Natural killer cell treated with Interleukin-12 subunit alpha and Interleukin-12 subunit beta and Interleukin-15 and Interleukin-18, amount 100 ng/mL, for 72 hours (primary cell): ENCODE results near the gene CAV1. TPM values are rescaled to one million over a fixed set of nuclear protein-coding genes. Genes with fewer than 3 reads are reported as not detected.
A peak's percentile ranks its signal among the peaks of the same experiment; 100 is the strongest.

ENCODE experiments used
- ATAC-seq, 2 donors: fragments of 150-1000 bp; cut with Tn5 transposase in 1 of 2; sonication (Bioruptor Pico), chemical (Tn5 transposase) in 1 of 2; 2 replicates each; pipeline ENCODE4 v1.10.0; 2021
- DNase-seq: peaks from one replicate; pipeline ENCODE4 v3.0.0; 2022; ENCODE audit warnings: low spot score
- H3K27ac Mint-ChIP-seq, 2 donors: 1 replicate in 1 of 2; 2 replicates in 1 of 2; pipeline ENCODE4 v1.8.0; 2022; ENCODE audit warnings: mixed read lengths in 2 of 2, mild to moderate bottlenecking in 1 of 2, moderate library complexity in 1 of 2
- H3K27me3 Mint-ChIP-seq, 2 donors: 1 replicate in 1 of 2; 2 replicates in 1 of 2; pipeline ENCODE4 v1.8.0; 2022; ENCODE audit warnings: mixed read lengths in 2 of 2
- H3K36me3 Mint-ChIP-seq: one replicate; pipeline ENCODE4 v1.8.0; 2022; ENCODE audit warnings: mixed read lengths
- H3K4me1 Mint-ChIP-seq, 2 donors: 1 replicate in 1 of 2; 2 replicates in 1 of 2; pipeline ENCODE4 v1.8.0; 2022; ENCODE audit warnings: low read depth in 2 of 2, mixed read lengths in 2 of 2, mild to moderate bottlenecking in 1 of 2
- H3K4me3 Mint-ChIP-seq: one replicate; pipeline ENCODE4 v1.8.0; 2022; ENCODE audit warnings: mixed read lengths
- H3K9me3 Mint-ChIP-seq: 2 replicates; pipeline ENCODE4 v1.8.0; 2022; ENCODE audit warnings: mixed read lengths
- total RNA-seq, 2 donors: library from RNA; stranded (reverse); gene quantifications; one replicate each; pipeline ENCODE4 v1.2.3, GENCODE V29; 2022

The CAV1 gene
- total RNA-seq, 2 donors from 2014 or later, result not detected

DNA sequence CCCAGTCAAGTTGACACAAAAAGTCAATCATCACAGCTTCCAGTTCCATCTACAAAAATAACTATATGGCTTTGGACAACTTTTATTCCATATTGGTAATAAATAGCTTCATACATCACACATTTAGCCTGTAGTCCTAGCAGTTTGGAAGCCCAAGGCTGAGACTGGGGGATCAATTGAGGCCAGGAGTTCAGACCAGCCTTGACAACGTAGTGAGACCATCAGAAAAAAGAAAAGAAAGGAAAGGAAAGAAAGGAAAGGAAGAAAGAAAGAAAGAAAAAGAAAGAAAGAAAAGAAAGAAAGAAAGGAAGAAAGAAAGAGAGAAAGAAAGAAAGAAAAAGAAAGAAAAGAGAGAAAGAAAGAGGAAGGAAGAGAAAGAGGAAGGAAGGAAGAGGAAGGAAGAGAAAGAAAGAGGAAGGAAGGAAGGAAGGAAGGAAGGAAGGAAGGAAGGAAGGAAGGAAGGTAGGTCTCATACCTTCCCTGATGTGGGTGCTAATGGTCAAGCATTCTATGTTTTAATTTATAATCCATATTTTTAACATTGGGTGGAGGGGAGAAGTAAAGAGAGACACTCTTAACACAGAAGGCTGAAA, 37.8 kb downstream of the CAV1 start:
- Mint-ChIP-seq H3K36me3 (no peaks in the 10 kb centered on the region), H3K9me3 (no peaks in the 10 kb centered on the region), H3K4me3 (no peak overlapping the region), H3K4me1 (no peaks in the 10 kb centered on the region), H3K27ac (no peak overlapping the region), H3K27me3 (peaks cover 27 to 55% of the 10 kb centered on the region in 2 donors)
- ATAC-seq, result no peak
- no peak for DNase-seq

- Mint-ChIP-seq H3K4me3 (no peak overlapping the region), H3K36me3 (no peaks in the 10 kb centered on the region), H3K9me3 (no peaks in the 10 kb centered on the region), H3K4me1 (no peaks in the 10 kb centered on the region), H3K27ac (no peak overlapping the region), H3K27me3 (peaks cover 29 to 53% of the 10 kb centered on the region in 2 donors)
- DNase-seq, result no peak
- no peak for ATAC-seq
Measured at GRCh38 chr7:116565981-116566380, 41.1 kb downstream of the CAV1 start.

DNA sequence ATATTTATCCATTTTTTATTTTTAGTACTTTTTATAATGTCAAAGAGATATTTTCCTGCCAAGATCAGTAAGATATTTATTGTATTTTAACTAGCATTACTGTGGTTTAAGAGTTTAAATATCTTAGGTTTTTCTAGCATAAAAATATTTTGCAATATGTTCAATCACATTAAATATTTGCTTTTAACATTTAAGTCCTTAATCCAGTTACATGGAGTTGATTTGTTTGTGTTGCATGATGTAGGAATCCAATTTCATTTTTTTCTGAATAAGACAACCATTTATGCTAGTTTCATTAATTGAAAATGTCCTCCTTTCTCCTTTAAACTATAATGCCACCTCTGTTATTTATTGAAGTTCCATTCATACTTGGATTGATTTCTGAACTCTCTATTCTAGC, 41.8 kb downstream of the CAV1 start:
- DNase-seq, result no peak
- no peaks in the 10 kb centered on the region for H3K36me3 Mint-ChIP-seq
- H3K4me3 Mint-ChIP-seq, result no peak overlapping the region
- no peak for ATAC-seq
- no peak overlapping the region for H3K27ac Mint-ChIP-seq
- no peaks in the 10 kb centered on the region for H3K9me3 Mint-ChIP-seq
- peaks cover 26 to 49% of the 10 kb centered on the region in 2 donors for H3K27me3 Mint-ChIP-seq
- no peaks in the 10 kb centered on the region for H3K4me1 Mint-ChIP-seq

DNA sequence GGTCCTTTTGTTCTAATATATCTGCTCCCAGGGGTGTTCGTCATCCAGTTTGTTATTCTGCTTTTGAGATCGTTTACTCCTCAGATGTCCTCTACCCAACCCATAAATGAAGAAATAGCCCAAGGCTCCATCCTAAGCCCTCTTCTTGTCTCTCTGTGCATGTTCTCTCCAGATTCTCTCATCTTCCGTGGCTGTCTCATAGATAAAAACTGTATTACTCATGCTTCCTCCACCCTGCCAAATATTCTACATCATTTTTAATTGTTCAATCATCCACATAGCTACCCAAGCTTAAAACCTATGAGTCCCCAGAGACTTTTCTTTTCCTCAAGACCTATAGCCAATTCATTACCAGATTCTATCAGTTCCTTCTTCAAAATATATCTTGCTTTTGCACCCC, 44.9 kb downstream of the CAV1 start:
- Mint-ChIP-seq H3K4me3 (no peak overlapping the region), H3K36me3 (no peaks in the 10 kb centered on the region), H3K9me3 (no peaks in the 10 kb centered on the region), H3K27ac (no peak overlapping the region), H3K4me1 (no peaks in the 10 kb centered on the region), H3K27me3 (peaks cover 16 to 26% of the 10 kb centered on the region in 2 donors)
- ATAC-seq, result no peak
- no peak for DNase-seq

DNA sequence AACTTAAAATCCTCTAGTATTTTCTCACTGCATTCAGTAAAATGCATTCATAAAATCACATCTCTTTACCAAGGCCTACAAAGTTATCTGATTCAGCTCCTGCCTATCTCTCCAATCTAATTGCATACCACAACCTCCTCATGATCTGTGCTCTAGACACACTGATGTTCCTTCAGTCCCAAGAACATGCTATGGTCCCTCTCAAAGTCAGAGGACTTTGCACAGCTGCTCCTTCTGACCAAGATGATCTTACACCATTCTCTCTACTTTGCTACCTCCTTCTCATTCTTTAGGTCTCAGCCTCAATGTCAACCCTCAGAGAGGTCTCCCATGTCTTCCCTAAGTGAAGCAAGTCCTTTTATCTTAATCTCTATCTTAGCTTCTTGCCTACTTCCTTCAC, 45.5 kb downstream of the CAV1 start:
- DNase-seq (no peak), ATAC-seq (no peak)
- H3K27me3 Mint-ChIP-seq, result peaks cover 13 to 20% of the 10 kb centered on the region in 2 donors
- no peaks in the 10 kb centered on the region for H3K9me3 Mint-ChIP-seq
- H3K4me1 Mint-ChIP-seq, result no peaks in the 10 kb centered on the region
- H3K36me3 Mint-ChIP-seq, result no peaks in the 10 kb centered on the region
- H3K27ac Mint-ChIP-seq, result no peak overlapping the region
- H3K4me3 Mint-ChIP-seq, result no peak overlapping the region

DNA sequence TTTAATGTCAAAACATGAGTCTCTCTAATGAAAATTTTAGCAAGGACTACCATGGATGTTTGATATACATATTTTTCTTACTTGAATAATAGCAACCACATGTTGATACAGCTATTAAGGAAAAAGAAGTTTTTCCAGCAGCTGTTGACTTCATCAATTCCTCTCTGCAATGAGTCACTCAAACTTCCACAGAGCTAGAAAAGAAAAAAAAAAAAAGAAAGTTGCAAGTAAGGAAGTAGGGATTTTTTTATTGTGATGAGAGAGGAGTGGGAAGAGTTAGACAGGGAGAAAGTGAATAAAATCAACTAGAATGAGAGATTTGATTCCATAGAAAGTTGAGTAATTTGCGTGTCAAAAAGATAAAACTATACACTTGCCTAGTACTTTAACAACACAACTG, 46.2 kb downstream of the CAV1 start:
- Mint-ChIP-seq H3K4me1 (no peaks in the 10 kb centered on the region), H3K36me3 (no peaks in the 10 kb centered on the region), H3K27ac (no peak overlapping the region), H3K4me3 (no peak overlapping the region), H3K27me3 (peaks cover 13 to 19% of the 10 kb centered on the region in 2 donors), H3K9me3 (no peaks in the 10 kb centered on the region)
- DNase-seq (no peak), ATAC-seq (no peak)

DNA sequence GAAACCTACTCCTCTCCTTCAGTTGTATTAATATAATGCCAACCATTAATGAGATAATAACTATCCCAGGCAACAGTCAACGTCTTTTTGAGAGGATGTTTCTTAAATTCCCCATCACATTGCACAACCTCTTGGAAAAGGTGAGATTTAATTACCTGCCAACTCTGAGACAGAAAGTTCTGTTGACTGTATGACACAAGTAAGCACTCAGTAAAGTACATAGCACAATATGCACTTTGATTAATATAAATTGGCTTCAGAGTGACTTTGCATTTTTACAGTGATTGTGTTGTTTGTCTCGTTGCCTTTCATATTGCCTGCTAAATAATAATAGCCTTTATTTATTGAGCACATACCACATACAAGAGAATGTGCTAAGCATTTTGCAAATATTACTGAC, 46.7 kb downstream of the CAV1 start:
- H3K4me1 Mint-ChIP-seq, result no peaks in the 10 kb centered on the region
- H3K4me3 Mint-ChIP-seq, result no peak overlapping the region

DNA sequence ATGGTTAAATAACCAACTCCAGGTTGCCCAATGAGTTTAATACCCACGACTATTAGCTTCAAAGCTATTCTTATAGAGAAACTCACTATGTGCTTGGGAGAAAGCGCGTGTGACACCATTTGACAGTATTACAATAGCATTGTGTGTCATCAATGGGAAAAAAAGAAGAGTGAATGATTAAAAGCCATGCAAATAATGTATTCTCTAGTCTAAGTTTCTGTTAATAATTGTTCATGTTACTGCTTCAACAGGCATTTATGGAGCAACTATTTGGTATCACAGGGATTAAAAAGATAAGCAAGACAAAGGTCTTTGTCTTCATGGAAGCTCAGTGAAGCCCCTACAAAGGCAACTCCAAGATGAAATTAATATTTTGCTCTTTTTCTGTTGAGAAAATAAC, 47.2 kb downstream of the CAV1 start:
- H3K36me3 Mint-ChIP-seq, result no peaks in the 10 kb centered on the region
- H3K9me3 Mint-ChIP-seq, result no peaks in the 10 kb centered on the region
- no peak overlapping the region for H3K4me3 Mint-ChIP-seq
- DNase-seq (no peak), ATAC-seq (no peak)
- no peak overlapping the region for H3K27ac Mint-ChIP-seq
- H3K4me1 Mint-ChIP-seq, result peaks cover under 1% of the 10 kb centered on the region in 2 donors
- peaks cover 13 to 19% of the 10 kb centered on the region in 2 donors for H3K27me3 Mint-ChIP-seq

More for the DNA sequence above, 46.7 kb downstream of the CAV1 start:
- no peak overlapping the region for H3K27ac Mint-ChIP-seq
- no peaks in the 10 kb centered on the region for H3K36me3 Mint-ChIP-seq
- no peak for ATAC-seq
- H3K27me3 Mint-ChIP-seq, result peaks cover 15 to 19% of the 10 kb centered on the region in 2 donors
- H3K9me3 Mint-ChIP-seq, result no peaks in the 10 kb centered on the region
- no peak for DNase-seq

GRCh38 chr7:116573541-116573940, 48.7 kb downstream of the CAV1 start:
- H3K9me3 Mint-ChIP-seq, result no peaks in the 10 kb centered on the region

DNA sequence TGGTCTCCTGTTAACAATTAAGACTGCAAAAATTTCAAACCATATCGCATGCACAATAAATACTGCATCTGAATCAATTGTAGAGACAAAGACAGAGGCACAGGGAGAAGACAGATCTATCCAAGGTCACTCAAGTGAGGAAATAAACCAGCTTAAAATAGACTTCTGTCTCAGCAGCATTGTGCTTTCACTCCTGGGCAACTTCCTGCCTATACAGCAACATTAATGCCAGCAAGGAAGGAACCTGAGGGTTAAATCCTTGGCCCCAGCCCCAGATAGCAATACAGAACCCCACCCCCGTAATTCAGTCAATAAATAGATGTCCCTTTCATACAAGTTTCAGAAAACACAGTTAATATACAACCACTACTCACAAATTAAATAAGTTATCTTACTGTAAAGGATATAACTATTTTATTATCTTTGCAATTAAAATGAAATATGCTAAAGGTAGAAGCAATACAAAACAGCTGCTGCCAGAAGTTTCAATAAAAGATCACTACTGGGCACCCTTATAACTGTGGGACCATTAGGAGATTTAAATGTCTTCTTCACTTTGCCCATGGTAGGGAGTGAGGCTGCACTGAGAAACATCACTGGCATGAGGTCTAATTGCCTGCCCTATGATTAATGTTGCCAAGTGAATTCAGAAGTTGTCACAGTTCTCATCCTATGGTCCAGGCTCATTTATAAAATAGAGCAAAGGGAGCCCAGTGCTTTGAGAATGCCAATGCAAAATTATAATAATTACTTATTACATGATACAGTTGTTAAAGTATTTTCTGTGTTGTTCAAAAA, 49.4 kb downstream of the CAV1 start:
- Mint-ChIP-seq H3K4me1 (peaks cover 4 to 7% of the 10 kb centered on the region in 2 donors), H3K9me3 (no peaks in the 10 kb centered on the region)
- no peak for DNase-seq

More at GRCh38 chr7:116573541-116573940, 48.7 kb downstream of the CAV1 start:
- H3K4me1 Mint-ChIP-seq, result peaks cover 4 to 7% of the 10 kb centered on the region in 2 donors
- no peak for DNase-seq
- H3K36me3 Mint-ChIP-seq, result no peaks in the 10 kb centered on the region
- no peak for ATAC-seq
- no peak overlapping the region for H3K4me3 Mint-ChIP-seq
- no peak overlapping the region for H3K27ac Mint-ChIP-seq
- peaks cover 13 to 19% of the 10 kb centered on the region in 2 donors for H3K27me3 Mint-ChIP-seq

DNA sequence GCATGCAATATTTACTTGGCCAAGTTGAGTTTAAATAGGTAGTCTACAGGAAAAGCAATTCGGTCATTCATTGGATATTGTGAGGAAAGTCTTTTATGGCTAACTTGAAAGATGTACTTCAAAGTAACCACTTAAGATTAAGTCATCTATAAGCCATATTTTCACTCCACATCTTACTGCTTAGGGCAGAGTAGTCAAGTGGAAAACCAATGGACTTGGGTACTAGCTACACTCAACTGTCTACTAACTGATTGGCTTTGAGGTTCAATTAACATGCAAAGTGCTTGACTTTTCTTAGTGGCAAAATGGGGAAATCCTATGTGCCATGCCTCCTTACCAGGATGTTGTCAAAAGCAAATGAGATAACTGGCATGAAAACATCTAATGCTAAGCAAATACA, 51.0 kb downstream of the CAV1 start:
- Mint-ChIP-seq H3K36me3 (no peaks in the 10 kb centered on the region), H3K9me3 (no peaks in the 10 kb centered on the region), H3K4me1 (peaks cover 4 to 7% of the 10 kb centered on the region in 2 donors), H3K27ac (no peak overlapping the region), H3K4me3 (no peak overlapping the region), H3K27me3 (peaks cover 3 to 5% of the 10 kb centered on the region in 2 donors)
- no peak for ATAC-seq
- no peak for DNase-seq

More for the DNA sequence above, 49.4 kb downstream of the CAV1 start:
- Mint-ChIP-seq H3K27me3 (peaks cover 13 to 19% of the 10 kb centered on the region in 2 donors), H3K27ac (no peak overlapping the region), H3K36me3 (no peaks in the 10 kb centered on the region), H3K4me3 (no peak overlapping the region)
- ATAC-seq, result no peak

DNA sequence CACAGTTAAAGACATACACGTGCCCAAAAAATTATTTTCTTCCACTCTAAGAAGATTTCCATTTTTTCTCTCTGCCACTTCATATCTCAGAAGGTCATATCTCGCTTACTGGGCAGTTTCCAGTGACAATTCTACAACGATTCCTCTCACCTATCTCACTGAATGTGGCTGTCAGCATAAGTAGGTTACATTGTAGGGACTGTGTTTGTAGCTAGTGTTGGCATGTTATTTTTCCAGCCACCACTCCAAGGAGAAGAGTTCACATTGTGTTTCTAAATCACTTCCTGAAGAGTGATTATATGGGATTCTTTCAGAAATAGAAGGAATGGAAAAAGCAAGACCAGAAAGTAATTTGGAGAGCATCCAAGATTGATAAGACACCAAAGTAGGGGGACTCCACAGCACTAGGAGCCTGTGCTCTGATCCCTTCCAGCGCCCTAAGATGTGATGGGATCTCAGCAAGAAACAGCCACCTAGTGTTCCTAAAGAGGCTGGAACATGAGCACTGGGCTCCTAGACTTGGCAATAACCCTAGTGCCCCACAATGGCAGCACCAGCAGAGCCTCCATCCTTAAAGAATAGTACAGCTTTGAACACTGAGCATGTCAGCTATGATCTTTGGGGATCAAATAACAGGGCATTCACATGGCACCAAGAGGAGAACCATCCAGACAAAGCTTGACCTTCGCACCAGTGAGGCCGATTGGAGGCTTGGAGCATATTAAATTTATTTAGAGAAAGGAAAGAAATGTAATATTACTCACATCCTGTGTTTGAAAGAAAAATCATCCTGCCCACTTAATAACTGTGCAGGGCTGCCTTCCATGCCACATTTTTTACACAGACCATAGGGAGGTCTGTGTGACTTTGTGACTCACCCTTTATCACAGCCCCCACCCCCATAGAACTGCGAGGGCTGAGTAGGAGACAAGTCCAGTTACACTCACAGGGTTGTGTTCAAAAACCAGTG, 51.8 kb downstream of the CAV1 start:
- peak; percentile 67 to 78 for ATAC-seq
- H3K27ac Mint-ChIP-seq, result no peak overlapping the region
- H3K4me1 Mint-ChIP-seq, result peaks cover 4 to 7% of the 10 kb centered on the region in 2 donors
- no peak for DNase-seq
- H3K27me3 Mint-ChIP-seq, result peaks cover 0 to 5% of the 10 kb centered on the region in 2 donors
- no peaks in the 10 kb centered on the region for H3K36me3 Mint-ChIP-seq
- no peaks in the 10 kb centered on the region for H3K9me3 Mint-ChIP-seq
- no peak overlapping the region for H3K4me3 Mint-ChIP-seq

GRCh38 chr7:116577320-116577871, 52.6 kb downstream of the CAV1 start:
- peak; percentile 46 to 85 for ATAC-seq

More at GRCh38 chr7:116577320-116577871, 52.6 kb downstream of the CAV1 start:
- DNase-seq, result no peak
- Mint-ChIP-seq H3K4me3 (no peak overlapping the region), H3K9me3 (no peaks in the 10 kb centered on the region), H3K27ac (peak overlapping the region in 1 of 2 donors; percentile 15), H3K27me3 (peaks cover 0 to 3% of the 10 kb centered on the region in 2 donors), H3K36me3 (no peaks in the 10 kb centered on the region), H3K4me1 (peaks cover 4 to 7% of the 10 kb centered on the region in 2 donors)
